ENCODE measurements around the gene DLG1.
"Not testable (repeated sequence)": the region's sequence is repeated elsewhere in the genome, so short reads cannot be mapped to it uniquely, and the experiment has no call there.

GRCh38 chr3:197033764-197034163 is 264.6 kb downstream of the DLG1 start:
- not testable (repeated sequence) for TF ChIP-seq POLR2AphosphoS5, EP300, CTCF, POLR2A (IDR thresholded peaks at IDR 0.05)
